GM13977 (cell line): ENCODE results near the gene CTBP2.

Source experiments
- DNase-seq: peaks from one replicate; pipeline ENCODE4 v3.0.0; 2012; ENCODE audit warnings: low spot score
- in situ Hi-C: fragments of 300-500 bp; cut with MboI; formaldehyde crosslinking; loops from one replicate; pipeline ENCODE4 v1.12.0; 2022; ENCODE audit warnings: low sequenced_read_pairs, low pct_unique_long_range_greater_than_20kb, mixed read lengths, inconsistent platforms; ENCODE audit not compliant: unreplicated experiment
- TF ChIP-seq, protein P1 (sequence below): IDR thresholded peaks from 2 replicates; pipeline ENCODE4 v1.5.1; 2012; ENCODE audit warnings: mild to moderate bottlenecking, control low read depth; ENCODE audit not compliant: insufficient read depth; ENCODE audit errors: extremely low read depth, missing control alignments

CTBP2 gene

DNA sequence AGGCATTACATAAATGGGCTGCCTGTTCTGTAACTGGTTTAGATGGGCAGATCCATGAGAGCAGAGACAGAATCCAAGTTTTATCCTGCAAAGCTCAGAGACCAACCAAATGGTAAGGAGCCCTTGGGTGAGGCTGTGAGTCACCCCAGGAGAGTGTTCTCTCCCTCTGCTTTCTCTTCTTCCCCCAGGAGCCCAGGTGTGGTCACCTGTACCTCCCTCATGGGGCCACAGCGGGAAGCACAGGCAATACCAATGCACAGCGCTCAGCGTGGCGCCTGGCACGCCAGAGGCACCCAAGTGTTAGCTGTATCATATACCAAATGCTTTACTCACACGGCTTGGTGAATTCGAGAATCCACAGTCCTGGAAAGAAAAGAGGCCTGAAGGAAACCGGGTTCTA, 39.4 kb downstream of the CTBP2 start:
- in situ Hi-C loops, result no loop called here
- TF ChIP-seq, protein P1, sequence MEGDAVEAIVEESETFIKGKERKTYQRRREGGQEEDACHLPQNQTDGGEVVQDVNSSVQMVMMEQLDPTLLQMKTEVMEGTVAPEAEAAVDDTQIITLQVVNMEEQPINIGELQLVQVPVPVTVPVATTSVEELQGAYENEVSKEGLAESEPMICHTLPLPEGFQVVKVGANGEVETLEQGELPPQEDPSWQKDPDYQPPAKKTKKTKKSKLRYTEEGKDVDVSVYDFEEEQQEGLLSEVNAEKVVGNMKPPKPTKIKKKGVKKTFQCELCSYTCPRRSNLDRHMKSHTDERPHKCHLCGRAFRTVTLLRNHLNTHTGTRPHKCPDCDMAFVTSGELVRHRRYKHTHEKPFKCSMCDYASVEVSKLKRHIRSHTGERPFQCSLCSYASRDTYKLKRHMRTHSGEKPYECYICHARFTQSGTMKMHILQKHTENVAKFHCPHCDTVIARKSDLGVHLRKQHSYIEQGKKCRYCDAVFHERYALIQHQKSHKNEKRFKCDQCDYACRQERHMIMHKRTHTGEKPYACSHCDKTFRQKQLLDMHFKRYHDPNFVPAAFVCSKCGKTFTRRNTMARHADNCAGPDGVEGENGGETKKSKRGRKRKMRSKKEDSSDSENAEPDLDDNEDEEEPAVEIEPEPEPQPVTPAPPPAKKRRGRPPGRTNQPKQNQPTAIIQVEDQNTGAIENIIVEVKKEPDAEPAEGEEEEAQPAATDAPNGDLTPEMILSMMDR, result no peak
- DNase-seq, result no peak

DNA sequence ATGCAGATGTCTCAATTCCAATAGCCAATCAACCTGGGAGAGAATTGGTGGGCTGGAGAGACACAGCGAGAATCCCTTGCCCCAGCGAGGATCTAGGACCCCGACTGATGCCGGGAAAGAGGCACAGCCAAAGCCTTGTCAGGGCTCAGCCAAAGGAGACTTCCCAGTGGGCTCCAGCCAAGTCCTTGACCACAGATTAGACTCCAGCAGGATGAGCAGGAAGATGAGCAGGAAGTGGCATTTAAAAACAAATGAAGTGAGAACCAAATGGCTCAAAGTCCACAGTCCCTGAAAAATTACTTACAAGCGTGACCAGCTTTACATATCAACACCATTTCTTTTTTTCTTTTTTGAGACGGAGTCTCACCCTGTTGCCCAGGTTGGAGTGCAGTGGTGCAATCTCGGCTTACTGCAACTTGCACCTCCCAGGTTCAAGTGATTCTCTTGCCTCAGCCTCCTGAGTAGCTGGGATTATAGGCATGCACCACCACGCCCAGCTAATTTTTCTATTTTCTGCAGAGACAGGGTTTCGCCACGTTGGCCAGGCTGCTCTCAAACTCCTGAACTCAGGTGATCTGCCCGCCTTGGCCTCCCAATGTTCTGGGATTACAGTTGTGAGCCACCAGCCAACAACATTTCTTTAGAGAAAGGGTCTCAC, 40.2 kb downstream of the CTBP2 start:
- TF ChIP-seq, protein P1, result no peak
- no peak for DNase-seq
- in situ Hi-C loops, result no loop called here

DNA sequence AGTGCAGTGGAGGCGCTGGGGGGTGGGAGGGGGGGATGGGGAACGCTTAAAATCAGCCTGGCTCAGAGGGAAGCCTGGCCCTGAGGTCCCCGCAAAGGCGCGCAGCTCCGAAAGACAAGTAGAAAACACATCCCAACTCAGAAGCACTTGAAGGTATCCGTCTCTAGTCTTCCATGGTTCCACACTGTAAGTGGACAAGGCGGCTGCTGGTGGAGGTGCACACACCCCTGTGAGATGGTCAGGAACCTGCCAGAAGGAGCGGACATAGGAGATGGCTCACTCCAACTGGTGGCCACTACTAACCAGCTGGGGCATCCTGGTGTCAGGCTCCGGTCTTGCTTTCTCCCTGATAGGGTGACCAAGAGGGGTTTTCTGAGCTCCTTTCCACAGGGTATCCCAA, 41.7 kb downstream of the CTBP2 start:
- TF ChIP-seq, protein P1, result no peak
- DNase-seq, result no peak
- in situ Hi-C loops, result no loop called here

DNA sequence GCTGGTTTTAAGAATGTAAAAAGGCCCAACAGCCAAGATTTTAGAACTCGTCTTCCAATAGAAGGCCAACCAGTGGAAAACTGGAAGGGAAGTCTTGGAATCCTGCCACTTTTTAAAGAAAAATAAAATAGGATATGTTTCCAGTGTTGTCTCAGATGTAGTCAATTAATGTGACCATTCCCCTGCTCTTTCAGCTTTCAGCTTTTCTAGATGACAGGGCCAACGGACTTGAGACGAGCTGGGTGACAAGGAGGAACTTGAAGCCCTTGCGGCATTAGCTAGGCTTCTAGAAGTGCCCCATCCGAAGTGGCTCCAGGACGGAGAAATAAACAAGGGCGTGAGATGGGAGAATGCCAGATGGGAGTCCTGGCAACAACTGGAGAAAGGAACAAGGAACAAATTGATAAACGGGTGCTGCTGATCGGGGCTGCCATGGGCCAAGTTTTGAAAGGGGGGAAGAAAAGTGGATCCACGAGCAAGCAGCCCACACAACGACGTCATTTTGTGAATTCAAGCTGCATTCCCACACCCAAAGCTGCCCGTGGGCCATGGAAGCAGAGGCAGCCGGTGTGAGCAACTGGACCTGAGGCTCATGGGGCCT, 42.3 kb downstream of the CTBP2 start:
- TF ChIP-seq, protein P1, result no peak
- DNase-seq, result no peak
- in situ Hi-C loops, result no loop called here

DNA sequence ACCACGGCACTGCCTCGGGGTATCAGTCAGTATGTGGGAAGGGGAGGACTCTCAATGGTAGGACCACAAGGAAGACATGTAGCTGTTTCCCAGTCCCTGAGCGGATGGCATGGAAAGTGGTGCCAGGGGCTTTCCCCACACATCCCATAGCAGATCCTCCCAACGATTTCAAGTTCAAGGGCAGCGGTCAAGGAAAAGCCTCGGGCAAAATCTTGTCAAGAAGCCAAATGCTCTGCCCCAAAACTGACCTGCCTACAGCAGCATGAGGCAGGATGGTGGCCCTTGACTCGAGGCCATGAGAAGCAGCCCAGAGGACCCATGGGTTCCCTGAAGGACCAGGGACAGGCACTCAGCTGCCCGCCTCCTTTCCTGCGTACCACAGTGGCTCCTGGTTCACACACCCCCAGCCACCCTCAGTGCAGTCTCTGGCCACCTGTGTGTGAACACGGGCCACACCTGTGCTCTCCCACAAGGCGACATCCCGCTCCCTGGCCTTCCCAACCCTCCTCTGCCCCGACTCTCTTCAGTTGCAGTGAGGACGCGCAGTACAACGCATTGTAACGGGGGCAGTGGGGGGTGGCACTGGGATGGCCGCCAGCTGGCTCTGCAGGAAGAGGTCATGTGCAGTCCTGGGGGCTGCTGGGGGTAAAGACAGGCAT, 43.6 kb downstream of the CTBP2 start:
- DNase-seq, result no peak
- in situ Hi-C loops, result no loop called here
- TF ChIP-seq, protein P1, result no peak

DNA sequence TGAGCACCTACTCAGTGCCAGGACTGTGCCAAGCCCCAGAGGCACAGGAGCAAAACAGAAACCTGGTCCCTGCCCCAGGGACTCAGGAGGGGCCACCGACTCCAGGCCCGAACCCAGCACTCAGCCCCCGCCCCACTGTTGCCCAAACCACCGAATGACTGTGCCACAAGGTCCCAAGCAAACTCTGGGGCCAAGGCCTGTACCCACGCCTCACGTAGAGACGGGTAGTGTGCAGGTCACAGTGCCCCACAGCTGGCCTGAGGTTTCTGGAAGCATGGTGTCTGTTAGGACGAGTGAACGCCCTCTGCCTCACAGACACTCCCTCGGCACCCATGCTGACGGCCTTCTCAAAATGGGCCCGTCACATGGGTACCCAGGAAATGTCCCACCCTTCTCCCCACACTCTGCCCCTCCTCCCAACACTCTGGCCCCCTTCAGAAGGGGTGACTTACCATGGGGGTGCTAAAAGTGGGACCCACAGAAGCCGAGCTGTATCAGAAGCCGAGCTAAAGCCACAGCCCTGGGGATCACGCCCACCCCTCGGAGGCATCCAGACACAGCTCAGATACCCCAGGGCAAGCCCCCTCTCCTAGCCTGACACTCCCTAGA, 44.2 kb downstream of the CTBP2 start:
- TF ChIP-seq, protein P1, result no peak
- DNase-seq, result no peak

More for the DNA sequence above, 44.2 kb downstream of the CTBP2 start:
- in situ Hi-C loops, result no loop called here
